ENCODE results near the gene DYNC2H1.

The DYNC2H1 gene

DNA sequence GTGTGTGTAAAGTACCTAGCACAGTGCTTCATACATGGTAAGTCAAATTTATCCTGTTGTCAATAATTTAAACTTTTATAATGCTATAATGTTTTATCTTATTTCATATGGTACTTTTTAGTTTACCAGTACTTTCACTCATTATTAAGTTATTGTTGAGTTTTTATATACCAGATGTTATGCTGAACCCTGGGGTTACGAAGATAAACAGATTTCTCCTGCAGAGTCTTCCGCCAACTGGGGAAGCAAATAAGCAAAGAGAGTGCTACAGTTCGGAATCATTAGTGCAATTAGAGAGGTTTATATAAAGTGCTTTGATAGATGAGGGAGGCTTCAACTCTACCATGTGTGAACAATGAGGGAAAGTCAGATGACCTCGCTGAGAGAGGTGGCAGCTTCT, 362.3 kb downstream of the DYNC2H1 start:
- DNase-seq, result no peak

DNA sequence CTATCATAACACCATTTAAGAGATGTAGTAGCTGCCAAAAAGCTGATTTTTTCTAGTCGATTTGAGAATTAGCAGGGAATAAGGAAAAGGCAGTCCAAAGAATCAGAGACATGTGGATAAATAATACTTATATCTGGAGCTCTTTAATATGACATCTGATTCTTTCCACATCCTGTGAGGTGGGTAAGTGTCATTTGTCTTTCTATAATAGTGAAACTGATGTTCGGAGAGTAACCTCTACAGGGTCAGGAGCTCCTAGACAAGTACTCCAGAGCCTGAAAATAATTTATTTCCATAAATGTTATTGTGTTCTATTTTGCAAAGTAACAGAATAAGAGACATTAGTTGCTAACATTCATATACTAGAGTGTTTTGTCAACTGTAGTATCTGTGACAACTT, 367.6 kb downstream of the DYNC2H1 start:
- no peak for DNase-seq

DNA sequence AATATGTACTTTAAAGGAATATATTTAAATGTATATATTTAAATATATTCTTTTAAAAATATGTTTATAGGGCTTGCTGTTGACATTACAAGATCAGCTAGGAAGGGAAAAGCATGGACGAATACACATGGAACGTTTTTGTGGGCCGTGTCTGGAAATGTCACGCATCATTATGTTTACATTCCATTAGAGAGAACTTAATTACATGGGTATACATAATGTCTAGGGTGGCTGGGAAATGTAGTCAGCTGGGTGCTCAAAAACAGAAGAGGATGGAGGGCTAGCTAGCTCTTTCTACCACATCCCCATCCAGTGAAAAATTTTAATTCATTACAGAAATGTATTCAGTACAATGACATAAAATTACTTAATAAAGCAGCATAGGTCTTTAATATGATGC, 371.2 kb downstream of the DYNC2H1 start:
- no peak for DNase-seq

DNA sequence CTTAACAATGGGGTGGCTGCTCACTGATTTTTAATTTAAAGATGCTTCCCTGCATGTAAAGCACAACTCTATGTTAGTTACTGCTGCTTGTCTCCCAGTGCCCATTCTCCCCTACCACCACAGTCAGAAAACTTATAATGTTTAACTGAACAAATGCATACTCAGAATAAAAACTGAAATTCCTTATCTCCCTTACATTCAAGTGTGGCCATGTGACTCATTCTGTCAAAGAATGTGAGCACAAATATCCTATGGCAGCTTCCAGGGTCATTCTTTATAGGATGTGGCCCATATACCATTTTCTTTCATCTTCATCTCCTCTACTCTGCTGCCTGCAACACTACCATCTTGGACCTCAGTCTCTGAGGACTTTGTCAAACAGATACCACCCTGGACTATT, 374.8 kb downstream of the DYNC2H1 start:
- no peak for DNase-seq

DNA sequence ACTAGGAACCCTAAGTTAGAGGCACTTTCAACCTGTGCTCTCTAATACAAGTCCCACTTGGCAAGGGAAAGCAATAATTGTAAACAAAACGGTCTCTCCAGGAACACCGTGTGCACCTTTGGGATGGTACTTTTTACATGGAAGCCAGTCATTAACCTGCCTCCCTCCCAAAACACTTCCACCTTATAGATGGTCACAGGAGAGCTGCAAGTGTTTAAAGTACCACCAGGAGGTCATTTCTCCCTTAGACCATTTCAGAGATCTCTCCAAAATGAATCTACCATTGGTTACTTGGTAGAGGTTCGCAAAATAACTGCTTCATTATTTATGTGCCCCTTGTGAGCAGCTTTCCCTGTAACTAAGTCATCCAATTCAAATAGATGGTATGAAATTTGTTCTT, 375.3 kb downstream of the DYNC2H1 start:
- DNase-seq, result no peak

DNA sequence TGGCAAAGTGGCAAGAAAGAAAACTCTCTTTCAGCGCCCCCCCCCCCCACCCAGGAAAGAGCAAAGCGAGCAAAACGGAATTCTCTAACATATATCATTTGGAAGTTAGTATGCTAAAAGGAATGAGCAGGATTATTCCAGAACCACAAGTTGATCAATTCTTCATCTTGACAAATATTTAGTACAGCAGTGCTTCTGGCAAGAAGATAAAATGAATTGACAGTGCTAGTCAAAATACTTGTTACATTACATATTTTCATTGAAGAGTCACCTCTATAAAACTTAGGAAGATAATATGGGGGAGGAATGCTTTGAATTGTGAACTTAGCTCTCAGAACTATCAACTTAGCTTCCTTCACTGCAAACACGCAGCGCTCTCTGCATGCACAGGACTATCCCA, 377.4 kb downstream of the DYNC2H1 start:
- no peak for DNase-seq

DNA sequence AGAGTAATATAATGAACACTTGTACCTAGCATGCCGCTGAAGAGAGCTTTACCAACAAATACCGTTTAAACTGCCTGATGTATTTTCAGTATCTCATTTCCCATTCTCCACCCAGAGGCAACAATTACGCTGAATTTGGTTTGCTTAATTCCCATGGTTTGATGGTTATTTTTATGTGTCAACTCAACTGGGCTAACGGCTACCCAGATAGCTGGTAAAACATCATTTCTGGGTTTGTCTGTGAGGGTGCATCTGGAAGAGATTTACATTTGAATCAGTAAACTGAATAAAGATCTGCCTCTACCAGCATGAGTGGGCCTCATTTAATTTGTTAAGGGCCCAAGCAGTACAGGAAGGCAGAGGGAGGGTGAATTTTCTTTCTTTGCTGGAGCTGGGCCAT, 377.9 kb downstream of the DYNC2H1 start:
- no peak for DNase-seq

DNA sequence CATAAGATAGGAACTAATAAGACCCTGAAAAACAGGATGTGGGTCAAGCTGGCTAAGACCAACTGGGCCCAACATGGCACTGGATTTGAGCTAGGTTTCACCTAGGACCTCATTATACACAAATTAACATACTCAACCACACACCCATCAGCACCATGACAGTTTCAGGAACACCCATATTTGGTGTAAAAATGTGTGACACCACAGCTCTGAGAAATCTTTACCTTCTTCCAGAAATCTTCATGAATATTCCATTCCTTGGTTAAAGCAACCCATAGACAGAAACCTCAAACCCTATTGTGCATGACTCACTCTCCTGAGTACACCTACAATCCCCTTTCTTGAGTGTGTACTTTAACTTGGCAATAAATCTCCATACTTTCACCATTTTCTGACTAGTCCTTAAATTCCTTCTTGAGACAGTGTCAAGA, 378.8 kb downstream of the DYNC2H1 start:
- no peak for DNase-seq

DNA sequence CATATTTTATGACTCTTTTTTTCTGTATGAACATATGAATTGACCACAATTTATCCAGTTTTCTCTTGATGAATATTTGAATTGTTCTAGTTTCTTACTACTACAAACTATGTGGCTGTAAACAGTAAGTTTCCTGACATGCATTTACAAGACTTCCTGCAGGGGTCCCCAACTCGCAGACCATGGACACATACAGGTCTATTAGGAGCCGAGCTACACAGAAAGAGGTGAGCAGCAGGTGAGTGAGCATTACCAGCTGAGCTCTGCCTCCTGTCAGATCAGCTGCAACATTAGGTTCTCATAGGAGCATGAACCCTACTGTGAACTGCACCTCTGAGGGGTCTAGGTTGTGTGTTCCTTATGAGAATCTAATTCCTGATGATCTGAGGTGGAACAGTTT, 379.4 kb downstream of the DYNC2H1 start:
- DNase-seq, result no peak

DNA sequence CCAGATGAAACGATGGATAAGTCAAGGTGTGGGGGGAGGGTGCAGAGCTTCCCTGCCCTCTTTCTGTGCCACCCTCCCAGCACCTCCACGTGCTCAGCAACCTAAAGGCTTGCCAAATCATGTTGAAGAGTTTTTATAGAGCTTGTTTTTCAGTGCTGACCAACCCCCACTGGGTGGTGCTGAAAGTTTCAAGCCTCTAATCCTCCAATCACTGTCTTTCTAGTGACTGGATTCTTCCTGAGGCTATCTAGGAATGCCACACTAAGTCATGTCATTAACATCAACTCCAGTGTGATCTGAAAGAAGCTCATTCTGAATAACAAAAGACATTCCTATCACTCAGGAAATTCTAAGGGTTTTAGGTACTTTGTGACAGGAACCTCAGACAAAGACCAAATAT, 382.6 kb downstream of the DYNC2H1 start:
- no peak for DNase-seq

DNA sequence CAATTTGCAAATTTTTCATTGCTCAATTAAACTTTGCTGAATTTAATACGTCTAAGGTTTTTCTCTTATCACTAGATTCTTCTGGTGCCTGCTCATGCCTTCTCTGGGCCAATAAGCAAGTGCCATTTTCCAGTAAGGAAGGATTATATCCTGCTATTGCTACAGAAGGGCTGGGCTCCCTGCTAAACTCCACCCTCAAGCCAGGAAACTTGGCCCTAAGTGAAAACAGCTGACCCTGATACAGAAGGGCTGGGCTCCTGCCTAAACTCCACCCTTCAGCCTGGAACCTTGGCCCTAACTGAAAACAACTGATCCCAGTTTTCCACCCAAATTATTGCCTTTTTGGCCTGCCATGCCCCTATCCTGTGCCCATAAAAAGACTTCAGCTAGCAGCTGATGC, 385.3 kb downstream of the DYNC2H1 start:
- no peak for DNase-seq

DNA sequence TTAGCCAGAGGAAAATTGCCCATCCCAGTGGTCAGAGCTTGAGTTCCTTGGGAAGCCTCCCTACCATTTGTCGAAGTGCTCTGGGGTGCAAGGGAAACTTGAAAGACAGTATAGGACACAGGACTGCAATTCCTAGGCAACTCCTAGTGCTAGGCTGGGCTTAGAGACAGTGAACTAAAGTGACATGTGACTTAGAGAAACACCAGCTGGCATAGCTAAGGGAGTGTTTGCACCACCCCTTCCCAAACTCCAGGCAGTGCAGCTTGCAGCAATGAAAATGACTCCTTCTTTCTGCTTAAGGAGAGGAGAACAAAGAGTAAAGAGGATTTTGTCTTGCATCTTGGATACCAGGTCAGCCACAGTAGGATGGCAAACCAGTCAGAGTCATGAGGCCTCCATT, 388.0 kb downstream of the DYNC2H1 start:
- DNase-seq, result no peak

DNA sequence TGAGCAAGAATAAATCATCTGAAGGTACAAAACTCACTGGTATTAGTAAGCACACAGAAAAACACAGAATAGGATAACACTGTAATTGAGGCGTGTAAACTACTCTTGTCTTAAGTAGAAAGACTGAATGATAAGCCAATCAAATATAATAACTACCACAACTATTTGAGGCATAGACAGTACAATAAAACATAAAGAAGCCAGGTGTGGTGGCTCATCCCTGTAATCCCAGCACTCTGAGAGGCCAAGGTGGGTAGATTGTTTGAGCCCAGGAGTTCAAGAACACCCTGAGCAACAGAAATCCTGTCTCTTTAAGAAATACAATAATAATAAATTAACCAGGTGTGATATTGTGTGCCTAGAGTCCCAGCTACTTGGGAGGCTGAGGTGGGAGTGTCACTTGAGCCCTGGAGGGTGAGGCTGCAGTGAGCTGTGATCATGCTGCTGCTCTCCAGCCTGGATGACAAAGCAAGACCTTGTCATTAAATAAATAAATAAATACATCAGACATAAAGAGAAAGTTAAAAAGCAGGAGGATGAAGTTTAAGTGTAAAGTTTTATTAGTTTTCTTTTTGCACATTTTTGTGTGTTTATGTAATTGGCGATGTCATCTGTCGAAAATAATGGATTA, 390.6 kb downstream of the DYNC2H1 start:
- DNase-seq, result no peak

DNA sequence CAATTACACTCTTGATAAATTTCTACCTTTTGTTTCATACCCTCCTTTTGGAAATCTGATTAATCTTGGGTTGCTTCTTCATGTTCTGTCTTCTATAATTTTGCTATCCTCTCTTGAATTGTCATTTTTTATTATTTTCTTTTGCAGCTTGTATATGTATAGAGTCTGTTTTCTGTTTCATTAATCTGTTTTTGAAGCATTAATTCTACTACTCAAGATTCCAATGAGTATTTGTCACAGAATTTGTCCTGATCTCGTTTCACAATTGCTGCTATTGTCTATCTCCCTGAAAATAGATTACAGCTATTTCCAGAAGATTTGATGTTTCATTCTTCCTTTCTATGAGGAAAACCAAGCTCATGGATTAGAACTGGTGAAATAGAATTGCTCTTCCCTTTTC, 406.1 kb downstream of the DYNC2H1 start:
- DNase-seq, result no peak

DNA sequence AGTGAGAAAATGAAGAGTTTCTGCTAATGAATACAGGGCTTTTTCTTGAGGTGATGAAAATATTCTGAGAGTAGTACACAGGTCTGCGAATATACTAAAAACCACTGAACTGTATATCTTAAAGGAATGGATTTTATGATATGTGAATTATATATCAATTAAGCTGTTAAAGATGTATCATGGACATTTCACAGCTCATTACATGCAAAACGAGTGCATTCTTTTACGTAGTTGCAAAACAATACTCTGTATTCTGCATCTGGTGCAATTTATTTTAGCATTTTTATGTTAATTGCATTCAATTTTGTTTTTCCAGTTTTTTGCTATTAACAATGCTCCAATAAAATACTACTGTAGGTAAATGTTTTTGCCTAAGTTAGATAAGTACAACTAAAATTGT, 411.6 kb downstream of the DYNC2H1 start:
- DNase-seq, result no peak

DNA sequence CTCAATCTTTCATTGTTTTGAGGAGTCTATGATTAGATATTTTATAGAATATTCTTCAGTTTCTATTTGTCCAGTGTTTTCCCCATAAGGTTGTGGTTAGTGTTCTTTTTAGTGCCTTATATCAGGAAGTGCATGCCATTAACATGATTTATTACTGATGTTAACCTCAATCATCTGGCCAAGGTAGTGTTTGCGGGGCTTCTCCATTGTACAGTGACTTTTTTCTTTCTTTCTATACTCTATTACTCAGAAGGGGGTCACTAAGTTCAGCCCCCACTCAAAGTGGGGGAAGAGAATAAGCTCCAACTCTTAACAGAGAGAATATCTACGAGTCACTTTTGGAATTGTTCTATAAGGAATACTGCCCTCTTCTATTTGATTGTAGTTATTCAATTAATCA, 415.8 kb downstream of the DYNC2H1 start:
- DNase-seq, result no peak

DNA sequence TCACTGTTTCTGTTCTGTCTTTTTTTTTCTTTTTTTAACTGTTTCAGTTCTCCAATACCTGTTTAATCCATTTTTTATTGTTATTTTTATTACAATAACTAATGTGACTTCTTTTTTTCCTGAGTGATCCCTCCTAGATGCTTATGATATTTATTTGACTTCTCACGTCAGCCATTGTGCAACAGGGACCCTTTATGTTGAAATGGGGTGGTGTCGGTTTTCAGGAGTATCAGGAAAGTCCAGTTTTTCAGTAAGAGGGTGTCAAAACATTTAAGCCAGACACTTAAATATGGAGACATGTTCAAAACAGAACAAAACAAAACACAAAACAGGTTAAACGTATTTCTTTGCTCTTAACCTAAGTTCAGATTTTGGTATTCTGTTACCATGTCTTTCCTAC, 418.8 kb downstream of the DYNC2H1 start:
- DNase-seq, result no peak

DNA sequence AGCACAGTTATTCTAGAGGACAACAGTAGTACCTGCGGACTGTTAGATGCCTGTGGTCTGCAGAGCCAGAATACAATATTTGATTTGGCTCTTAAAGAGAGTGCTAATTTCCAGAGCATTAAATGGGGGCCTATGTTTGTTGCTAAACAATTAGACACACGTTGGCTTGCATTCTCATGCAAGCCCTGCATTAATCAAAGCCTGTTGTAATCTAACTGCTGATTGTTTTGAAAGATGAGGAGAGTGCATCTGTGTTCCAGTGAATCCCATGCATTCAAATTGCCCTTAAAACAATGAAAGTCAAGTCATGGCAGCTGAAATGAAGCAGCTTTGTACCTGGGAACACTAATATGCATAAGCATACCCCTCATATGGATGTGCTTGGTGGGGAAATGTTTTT, 419.4 kb downstream of the DYNC2H1 start:
- no peak for DNase-seq

DNA sequence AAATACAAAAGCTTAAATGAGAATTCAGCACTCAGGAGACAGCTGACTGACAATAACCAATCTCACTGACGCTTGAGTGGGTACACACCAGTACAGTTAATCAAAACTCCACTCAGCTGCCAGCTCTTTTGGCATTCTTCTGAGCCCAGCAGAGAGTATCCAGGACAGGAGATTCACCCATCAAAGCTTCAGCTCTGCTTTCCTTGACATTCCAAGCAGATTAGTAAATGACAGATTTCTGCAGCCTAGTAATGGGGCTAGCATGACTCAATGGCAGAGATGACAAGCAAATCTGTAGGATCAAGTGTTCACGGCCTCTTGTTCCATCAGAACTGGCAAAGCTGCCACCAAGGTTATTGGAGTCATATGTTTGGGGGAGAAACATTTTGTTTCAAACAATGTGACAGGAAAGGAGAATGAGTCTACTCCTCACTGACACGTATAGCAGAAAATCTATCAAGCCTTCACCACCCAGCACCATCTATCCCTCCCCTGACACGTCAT, 420.0 kb downstream of the DYNC2H1 start:
- no peak for DNase-seq
